Effector CD4-positive, alpha-beta T cell (primary cell): Measurements from ENCODE around the gene DDOST.

ENCODE experiments used
- DNase-seq: peaks from one replicate; pipeline ENCODE4 v3.0.0-alpha.2; 2020

Gene DDOST

GRCh38 chr1:20658166-20658915, 2.8 kb downstream of the DDOST start:
- no peak for DNase-seq

- DNase-seq = no peak
Measured at GRCh38 chr1:20657024-20657423, 4.1 kb downstream of the DDOST start.

DNA sequence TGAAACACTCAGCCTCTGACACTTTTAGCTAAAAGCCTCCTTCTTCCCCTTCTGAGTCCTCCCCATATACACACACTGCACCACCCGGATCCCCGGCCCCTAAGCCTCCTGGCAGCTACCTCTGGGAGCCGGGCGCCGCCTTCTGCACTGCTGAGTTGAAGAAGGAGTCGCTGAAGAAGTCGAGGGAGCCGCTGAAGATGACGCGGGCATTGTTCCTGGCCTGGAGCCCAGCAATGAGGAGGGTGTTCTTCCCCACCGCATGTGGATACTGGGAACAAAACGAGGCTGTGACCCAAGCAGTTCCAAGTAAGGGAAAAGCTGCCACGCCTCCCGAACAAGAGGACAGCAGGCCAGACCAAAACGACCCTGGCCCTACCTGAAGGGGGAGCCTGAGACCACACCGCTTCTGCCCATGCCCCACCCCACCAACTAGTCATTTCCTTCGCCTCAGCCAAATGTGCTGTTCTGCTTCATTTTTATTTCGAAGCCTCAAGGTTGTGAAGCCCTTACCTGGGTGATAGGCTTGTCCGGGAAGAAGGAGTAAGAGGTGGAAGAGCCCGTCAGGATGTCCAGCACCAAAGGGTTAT, 7.0 kb downstream of the DDOST start:
- DNase-seq = no peak

DNA sequence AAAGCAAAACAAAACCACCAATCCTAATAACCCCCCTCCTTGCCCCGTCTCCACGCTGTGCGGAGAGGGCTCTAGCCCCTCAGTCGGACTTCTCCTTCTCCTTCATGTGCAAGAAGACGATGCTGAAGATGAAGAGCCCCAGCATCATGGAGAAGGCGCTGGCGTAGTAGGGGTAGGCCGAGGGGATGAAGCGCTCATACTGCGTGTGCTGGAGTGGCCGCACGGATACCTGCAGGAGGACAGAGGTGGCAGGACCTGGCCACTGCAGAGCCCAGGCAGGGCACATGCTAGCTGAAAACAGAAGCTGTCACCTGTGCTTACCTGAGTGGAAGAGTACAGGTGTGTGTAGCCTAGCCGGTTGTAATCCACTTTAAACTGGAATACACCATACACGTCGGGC, 8.9 kb downstream of the DDOST start:
- DNase-seq = no peak

DNA sequence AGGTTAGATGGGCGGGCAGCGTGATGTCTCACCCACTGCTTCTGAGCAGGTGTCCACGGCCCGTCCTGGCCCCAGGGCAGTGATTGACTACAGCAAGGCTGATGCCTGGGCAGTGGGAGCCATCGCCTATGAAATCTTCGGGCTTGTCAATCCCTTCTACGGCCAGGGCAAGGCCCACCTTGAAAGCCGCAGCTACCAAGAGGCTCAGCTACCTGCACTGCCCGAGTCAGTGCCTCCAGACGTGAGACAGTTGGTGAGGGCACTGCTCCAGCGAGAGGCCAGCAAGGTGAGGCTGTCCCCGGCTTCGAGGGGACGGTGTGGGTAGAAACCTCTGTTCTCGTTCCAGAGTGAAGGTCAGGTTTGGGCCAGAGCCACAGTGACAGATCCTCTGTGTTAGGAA, 12.2 kb downstream of the DDOST start:
- DNase-seq = no peak

GRCh38 chr1:20648438-20648837, 12.7 kb downstream of the DDOST start:
- no peak for DNase-seq

DNA sequence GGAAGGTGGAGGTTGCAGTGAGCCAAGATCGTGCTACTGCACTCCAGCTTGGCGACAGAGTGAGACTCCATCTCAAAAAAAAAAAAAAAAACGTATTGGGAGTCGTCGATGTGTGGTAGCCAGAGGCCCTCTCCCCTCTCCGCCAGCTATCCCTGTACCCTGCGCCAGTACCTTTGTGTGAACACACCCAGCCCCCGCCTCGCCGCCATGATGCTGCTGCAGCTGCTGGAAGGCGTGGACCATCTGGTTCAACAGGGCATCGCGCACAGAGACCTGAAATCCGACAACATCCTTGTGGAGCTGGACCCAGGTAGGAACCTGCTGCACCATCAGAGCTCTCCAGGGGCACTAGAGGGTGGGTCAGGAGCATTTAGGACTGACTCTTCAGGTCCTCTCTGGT, 15.8 kb downstream of the DDOST start:
- no peak for DNase-seq

DNA sequence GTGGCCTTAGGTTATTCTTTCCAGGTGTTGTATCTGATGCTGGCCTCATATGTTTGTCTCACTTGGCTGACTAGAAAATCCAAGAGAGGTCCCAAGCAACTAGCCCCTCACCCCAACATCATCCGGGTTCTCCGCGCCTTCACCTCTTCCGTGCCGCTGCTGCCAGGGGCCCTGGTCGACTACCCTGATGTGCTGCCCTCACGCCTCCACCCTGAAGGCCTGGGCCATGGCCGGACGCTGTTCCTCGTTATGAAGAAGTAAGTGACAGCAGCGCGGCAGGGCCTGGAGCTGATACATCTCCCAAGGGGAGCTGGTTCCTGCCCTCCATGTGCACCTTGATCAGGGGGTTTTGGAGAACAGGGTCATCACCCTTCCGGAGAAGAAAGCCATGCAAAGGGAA, 16.8 kb downstream of the DDOST start:
- DNase-seq = no peak

GRCh38 chr1:20643080-20643479, 18.1 kb downstream of the DDOST start:
- no peak for DNase-seq

DNA sequence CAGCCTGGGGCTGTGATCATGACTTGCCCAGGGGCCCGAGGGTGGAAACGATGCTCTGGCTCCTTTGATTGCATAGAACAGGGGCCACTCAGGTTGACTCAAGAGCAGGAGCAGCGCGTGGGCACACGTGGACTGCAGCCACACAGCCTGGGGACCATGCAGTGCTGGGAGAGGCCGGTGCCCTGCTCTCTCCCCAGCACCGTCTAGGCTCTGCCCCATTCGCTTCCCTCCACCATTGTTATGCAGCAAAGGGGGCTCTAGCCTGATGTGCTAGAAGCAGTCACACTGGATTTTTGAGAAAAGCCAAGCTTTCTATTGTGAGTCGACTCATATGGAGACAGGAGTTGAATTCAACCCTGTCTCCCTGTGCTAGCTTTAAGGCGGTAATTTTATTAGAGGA, 19.2 kb downstream of the DDOST start:
- DNase-seq = no peak

GRCh38 chr1:20640183-20640597, 21.0 kb downstream of the DDOST start:
- peak; percentile 39 for DNase-seq

- no peak for DNase-seq
Measured at GRCh38 chr1:20636785-20637347, 24.3 kb downstream of the DDOST start.

DNA sequence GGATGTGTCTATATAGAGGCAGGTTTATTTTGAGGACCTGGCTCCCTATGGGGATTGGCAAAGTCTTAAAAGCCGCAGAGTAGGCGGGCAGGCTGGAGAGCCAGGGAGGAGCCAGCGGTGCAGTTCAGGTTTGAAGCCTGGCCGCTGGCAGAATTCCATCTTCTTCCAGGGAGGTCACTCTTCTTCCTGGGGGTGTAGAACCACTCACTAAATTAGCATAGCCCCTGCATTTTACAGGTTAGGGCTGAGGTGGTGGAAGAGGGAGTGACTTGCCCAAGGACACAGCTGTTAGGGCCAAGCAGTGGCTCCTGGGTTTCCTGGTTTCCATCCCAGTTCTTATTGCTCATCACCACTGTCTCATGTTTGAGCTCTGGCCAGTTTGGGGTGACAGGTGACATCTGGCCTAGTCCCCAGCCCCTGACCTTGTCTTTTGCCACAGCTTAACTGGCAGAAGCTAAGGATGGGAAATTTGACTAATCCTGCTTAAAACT, 26.5 kb downstream of the DDOST start:
- DNase-seq = no peak

DNA sequence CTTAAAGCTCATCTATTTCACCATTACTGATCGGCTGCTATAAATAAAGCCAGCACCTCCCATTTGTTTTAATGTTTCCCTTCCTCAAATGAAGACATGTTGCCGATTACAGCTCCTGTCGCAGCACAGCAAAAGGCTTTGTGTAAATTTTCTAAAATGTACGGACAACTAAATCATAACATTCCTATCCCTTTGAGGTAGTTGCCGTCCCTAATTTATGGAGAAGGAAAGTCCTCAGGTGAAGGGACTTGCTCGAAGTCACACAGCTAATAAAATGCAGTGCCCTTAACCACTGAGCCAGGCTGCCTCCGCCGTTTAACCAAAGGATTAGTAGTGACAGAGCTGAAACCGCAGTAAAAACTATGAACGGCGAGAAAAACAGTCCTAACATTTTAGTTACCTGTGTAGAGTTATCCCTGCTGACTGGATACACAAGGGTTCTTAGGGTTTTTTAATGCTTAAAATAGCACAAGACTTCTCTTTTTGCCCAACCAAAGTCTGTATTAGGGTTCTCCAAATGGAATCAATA, 27.0 kb downstream of the DDOST start:
- no peak for DNase-seq

DNA sequence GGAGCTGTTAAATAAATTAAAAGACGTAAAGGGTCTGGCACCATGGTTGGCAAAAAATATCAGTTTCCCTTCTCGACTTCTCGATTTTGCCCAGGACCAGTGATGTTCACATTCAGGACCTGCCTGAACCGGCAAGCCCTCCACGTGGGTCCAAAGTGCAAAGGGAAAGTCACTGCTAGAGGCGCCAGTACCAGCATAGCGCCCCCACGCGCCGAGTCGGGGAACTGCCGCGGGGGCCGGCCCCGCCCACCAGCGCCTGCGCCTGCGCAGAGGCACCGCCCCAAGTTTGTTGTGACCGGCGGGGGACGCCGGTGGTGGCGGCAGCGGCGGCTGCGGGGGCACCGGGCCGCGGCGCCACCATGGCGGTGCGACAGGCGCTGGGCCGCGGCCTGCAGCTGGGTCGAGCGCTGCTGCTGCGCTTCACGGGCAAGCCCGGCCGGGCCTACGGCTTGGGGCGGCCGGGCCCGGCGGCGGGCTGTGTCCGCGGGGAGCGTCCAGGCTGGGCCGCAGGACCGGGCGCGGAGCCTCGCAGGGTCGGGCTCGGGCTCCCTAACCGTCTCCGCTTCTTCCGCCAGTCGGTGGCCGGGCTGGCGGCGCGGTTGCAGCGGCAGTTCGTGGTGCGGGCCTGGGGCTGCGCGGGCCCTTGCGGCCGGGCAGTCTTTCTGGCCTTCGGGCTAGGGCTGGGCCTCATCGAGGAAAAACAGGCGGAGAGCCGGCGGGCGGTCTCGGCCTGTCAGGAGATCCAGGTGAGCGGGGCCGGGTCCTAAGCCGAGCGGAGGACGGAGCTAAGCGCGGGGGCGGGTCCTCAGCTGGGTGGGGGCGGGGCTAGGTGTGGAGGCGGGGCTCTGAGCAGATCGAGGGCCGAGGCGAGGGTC, 27.7 kb downstream of the DDOST start, which contains the start of gene PINK1:
PINK1 (plus strand) TSS at position 269 of the 875 bp plus-strand sequence; CDS start at position 360, 91 bp downstream.
- DNase-seq = peak; percentile 78

DNA sequence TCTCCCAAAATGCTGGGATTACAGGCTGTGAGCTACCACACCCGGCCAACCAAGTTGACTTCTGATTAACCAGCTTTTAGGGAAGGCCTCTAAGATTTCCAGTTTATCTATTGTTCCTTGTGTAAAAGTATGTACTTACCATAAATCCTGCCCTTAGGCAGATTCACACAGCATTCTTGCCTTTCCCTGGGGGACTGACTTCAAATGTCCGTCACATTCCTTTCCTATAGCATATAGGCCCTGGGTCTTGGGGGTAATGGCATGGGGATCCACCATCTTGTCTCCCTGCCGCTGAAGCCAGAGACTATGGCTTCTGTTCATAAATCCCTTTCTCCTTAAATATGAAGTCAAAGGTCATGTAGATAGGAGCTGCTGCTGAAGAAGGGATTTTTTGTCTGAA, 28.8 kb downstream of the DDOST start:
- no peak for DNase-seq

DNA sequence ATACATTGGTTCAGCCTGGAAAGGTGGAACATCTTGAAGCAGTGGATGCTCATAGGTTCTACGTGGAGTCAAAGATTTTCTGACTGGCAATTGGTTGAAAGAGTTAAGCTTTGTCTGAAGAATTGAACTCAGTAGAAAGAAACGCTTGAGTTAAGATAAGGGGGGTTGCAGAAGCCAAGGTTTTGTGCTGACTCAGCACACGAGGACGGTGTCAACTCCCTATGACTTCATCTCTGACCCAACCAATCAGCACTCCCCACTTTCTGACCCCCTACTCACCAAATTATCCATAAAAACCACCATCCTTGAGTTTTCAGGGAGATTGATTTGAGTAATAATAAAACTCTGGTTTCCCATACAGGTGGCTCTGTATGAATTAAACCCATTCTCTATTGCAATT, 30.4 kb downstream of the DDOST start:
- DNase-seq = no peak

DNA sequence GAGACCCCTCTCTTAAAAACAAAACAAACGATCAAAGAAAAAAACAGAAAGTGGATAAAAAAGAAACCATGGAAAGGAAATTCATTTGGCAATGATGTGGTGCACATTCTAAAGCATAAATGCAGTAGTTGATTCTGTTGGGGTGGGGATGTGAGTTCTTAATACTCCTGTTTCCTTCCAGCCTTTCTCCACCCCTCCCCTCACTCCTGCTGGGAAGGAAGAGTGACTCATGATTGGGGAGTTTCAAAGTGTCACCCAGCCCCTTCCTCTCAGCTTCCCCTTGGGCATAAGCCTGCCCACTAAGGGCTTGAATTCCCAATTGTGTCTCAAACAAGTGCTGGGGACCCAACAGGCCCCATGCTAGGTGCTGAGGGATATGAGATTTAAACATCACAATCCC, 34.6 kb downstream of the DDOST start:
- DNase-seq = no peak

- DNase-seq = no peak
Measured at GRCh38 chr1:20626098-20626427, 35.1 kb downstream of the DDOST start.

GRCh38 chr1:20625176-20626097, 35.7 kb downstream of the DDOST start:
- no peak for DNase-seq

- DNase-seq = no peak
Measured at GRCh38 chr1:20624709-20625108, 36.5 kb downstream of the DDOST start.

DNA sequence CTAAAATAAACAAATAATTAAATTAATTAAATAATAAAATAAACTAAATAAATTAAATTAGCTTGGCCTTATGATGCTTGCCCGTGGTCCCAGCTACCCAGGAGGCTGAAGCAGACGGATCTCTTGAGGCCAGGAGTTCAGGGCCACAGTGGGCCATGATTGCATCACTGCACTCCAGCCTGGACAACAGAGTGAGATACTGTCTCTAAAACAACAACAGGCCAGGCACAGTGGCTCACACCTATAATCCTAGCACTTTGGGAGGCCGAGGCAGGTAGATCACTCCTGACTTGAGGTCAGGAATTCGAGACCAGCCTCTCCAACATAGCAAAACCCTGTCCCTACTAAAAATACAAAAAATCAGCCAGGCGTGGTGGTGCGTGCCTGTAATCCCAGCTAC, 40.2 kb downstream of the DDOST start:
- no peak for DNase-seq
